OCI-LY3 (cell line): ENCODE results near the gene CIB1.

ENCODE experiments used
- EZH2phosphoT487 ChIP-seq: fragments of 200-600 bp; shearing (Covaris generic); IDR thresholded peaks from 2 replicates; pipeline ENCODE4 v1.6.1; 2018; ENCODE audit warnings: antibody characterized with exemption, mixed run types, low read depth
- TF ChIP-seq, protein P1 (sequence below): fragments of 200-600, 300-600 bp; sonication (generic); IDR thresholded peaks from 2 replicates; pipeline ENCODE4 v1.5.1; 2014; ENCODE audit warnings: antibody characterized with exemption, low read length, low read depth

DNA sequence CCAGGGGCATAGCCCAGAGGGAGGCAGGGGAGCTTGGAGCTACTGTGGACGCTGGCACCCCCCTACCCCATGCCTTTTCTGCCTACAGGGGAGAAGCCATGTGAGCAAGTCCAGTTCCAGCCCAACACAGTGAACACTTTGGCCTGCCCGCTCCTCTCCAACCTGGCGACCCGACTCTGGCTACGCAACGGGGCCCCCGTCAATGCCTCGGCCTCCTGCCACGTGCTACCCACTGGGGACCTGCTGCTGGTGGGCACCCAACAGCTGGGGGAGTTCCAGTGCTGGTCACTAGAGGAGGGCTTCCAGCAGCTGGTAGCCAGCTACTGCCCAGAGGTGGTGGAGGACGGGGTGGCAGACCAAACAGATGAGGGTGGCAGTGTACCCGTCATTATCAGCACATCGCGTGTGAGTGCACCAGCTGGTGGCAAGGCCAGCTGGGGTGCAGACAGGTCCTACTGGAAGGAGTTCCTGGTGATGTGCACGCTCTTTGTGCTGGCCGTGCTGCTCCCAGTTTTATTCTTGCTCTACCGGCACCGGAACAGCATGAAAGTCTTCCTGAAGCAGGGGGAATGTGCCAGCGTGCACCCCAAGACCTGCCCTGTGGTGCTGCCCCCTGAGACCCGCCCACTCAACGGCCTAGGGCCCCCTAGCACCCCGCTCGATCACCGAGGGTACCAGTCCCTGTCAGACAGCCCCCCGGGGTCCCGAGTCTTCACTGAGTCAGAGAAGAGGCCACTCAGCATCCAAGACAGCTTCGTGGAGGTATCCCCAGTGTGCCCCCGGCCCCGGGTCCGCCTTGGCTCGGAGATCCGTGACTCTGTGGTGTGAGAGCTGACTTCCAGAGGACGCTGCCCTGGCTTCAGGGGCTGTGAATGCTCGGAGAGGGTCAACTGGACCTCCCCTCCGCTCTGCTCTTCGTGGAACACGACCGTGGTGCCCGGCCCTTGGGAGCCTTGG is 5.6 kb downstream of the CIB1 start:
- TF ChIP-seq, protein P1, sequence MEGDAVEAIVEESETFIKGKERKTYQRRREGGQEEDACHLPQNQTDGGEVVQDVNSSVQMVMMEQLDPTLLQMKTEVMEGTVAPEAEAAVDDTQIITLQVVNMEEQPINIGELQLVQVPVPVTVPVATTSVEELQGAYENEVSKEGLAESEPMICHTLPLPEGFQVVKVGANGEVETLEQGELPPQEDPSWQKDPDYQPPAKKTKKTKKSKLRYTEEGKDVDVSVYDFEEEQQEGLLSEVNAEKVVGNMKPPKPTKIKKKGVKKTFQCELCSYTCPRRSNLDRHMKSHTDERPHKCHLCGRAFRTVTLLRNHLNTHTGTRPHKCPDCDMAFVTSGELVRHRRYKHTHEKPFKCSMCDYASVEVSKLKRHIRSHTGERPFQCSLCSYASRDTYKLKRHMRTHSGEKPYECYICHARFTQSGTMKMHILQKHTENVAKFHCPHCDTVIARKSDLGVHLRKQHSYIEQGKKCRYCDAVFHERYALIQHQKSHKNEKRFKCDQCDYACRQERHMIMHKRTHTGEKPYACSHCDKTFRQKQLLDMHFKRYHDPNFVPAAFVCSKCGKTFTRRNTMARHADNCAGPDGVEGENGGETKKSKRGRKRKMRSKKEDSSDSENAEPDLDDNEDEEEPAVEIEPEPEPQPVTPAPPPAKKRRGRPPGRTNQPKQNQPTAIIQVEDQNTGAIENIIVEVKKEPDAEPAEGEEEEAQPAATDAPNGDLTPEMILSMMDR: no peak
- TF ChIP-seq EZH2phosphoT487: no peak
